Measurements from ENCODE around the gene KLHDC7A.

KLHDC7A gene

GRCh38 chr1:18511149-18511873, 30.6 kb downstream of the KLHDC7A start:
- POLR2A ChIA-PET: no interaction called here
- Histone ChIP-seq H3K36me3 (ENCODE audit: control insufficient read depth in 4 of 4, insufficient read depth in 4 of 4, low read length in 3 of 4) (no peaks in the 10 kb centered on the region), H3K27ac (ENCODE audit: insufficient read depth in 1 of 2, low read depth in 1 of 2, low read length in 2 of 2, poor library complexity in 1 of 2, severe bottlenecking in 2 of 2) (no peak overlapping the region), H3K27me3 (replicated peaks in 2 of 5; ENCODE audit: control insufficient read depth in 4 of 5, insufficient read depth in 5 of 5, low read length in 4 of 5) (peaks cover 0 to 5% (median 0%) of the 10 kb centered on the region in 5 experiments), H3K4me1 (ENCODE audit: control extremely low read depth in 1 of 4, control insufficient read depth in 4 of 4, insufficient read depth in 4 of 4, low read length in 3 of 4) (no peaks in the 10 kb centered on the region), H3K4me3 (ENCODE audit: control insufficient read depth in 1 of 7, extremely low read depth in 1 of 7, insufficient read depth in 4 of 7, low read depth in 2 of 7, low read length in 6 of 7) (no peak overlapping the region), H3K9me3 (ENCODE audit: control extremely low read depth in 1 of 5, control insufficient read depth in 4 of 5, insufficient read depth in 2 of 5, low read depth in 1 of 5, low read length in 4 of 5) (peaks cover 0 to 23% (median 6%) of the 10 kb centered on the region in 5 experiments)
- DNase-seq: no peak
- CTCF ChIA-PET: no interaction called here
- WGBS (ENCODE audit: insufficient coverage): 80% methylated on average over 2 of the region's 5 CpGs

- Histone ChIP-seq H3K27ac (ENCODE audit: insufficient read depth in 1 of 2, low read depth in 1 of 2, low read length in 2 of 2, poor library complexity in 1 of 2, severe bottlenecking in 2 of 2) (no peak overlapping the region), H3K27me3 (replicated peaks in 2 of 5; ENCODE audit: control insufficient read depth in 4 of 5, insufficient read depth in 5 of 5, low read length in 4 of 5) (peaks cover 0 to 5% (median 0%) of the 10 kb centered on the region in 5 experiments), H3K4me3 (ENCODE audit: control insufficient read depth in 1 of 7, extremely low read depth in 1 of 7, insufficient read depth in 4 of 7, low read depth in 2 of 7, low read length in 6 of 7) (no peak overlapping the region), H3K9me3 (ENCODE audit: control extremely low read depth in 1 of 5, control insufficient read depth in 4 of 5, insufficient read depth in 2 of 5, low read depth in 1 of 5, low read length in 4 of 5) (peaks cover 0 to 25% (median 6%) of the 10 kb centered on the region in 5 experiments), H3K4me1 (ENCODE audit: control extremely low read depth in 1 of 4, control insufficient read depth in 4 of 4, insufficient read depth in 4 of 4, low read length in 3 of 4) (no peaks in the 10 kb centered on the region), H3K36me3 (ENCODE audit: control insufficient read depth in 4 of 4, insufficient read depth in 4 of 4, low read length in 3 of 4) (no peaks in the 10 kb centered on the region)
- WGBS (ENCODE audit: insufficient coverage): 91% methylated on average over 5 of the region's 5 CpGs
- ChIA-PET POLR2A (no interaction called here), CTCF (no interaction called here)
- DNase-seq: no peak
Observed at GRCh38 chr1:18511874-18512150, 31.1 kb downstream of the KLHDC7A start.

GRCh38 chr1:18512883-18513282, 32.2 kb downstream of the KLHDC7A start:
- DNase-seq: no peak
- CTCF ChIA-PET: no interaction called here

GRCh38 chr1:18513995-18514394, 33.3 kb downstream of the KLHDC7A start:
- no peaks in the 10 kb centered on the region for H3K4me1 ChIP-seq (ENCODE audit: control extremely low read depth in 1 of 4, control insufficient read depth in 4 of 4, insufficient read depth in 4 of 4, low read length in 3 of 4)
- no peak for DNase-seq
- no peak overlapping the region for H3K27ac ChIP-seq (ENCODE audit: insufficient read depth in 1 of 2, low read depth in 1 of 2, low read length in 2 of 2, poor library complexity in 1 of 2, severe bottlenecking in 2 of 2)
- POLR2A ChIA-PET: no interaction called here
- H3K4me3 ChIP-seq (ENCODE audit: control insufficient read depth in 1 of 7, extremely low read depth in 1 of 7, insufficient read depth in 4 of 7, low read depth in 2 of 7, low read length in 6 of 7): no peak overlapping the region
- no peaks in the 10 kb centered on the region for H3K36me3 ChIP-seq (ENCODE audit: control insufficient read depth in 4 of 4, insufficient read depth in 4 of 4, low read length in 3 of 4)
- H3K9me3 ChIP-seq (ENCODE audit: control extremely low read depth in 1 of 5, control insufficient read depth in 4 of 5, insufficient read depth in 2 of 5, low read depth in 1 of 5, low read length in 4 of 5): peaks cover 0 to 26% (median 7%) of the 10 kb centered on the region in 5 experiments
- WGBS (ENCODE audit: insufficient coverage): no CpG with 5 or more reads among the region's 1 CpG
- H3K27me3 ChIP-seq (replicated peaks in 2 of 5; ENCODE audit: control insufficient read depth in 4 of 5, insufficient read depth in 5 of 5, low read length in 4 of 5): peaks cover 0 to 5% (median 0%) of the 10 kb centered on the region in 5 experiments
- CTCF ChIA-PET: no interaction called here

More at GRCh38 chr1:18512883-18513282, 32.2 kb downstream of the KLHDC7A start:
- WGBS (ENCODE audit: insufficient coverage): 64% methylated on average over 9 of the region's 9 CpGs
- Histone ChIP-seq H3K27me3 (replicated peaks in 2 of 5; ENCODE audit: control insufficient read depth in 4 of 5, insufficient read depth in 5 of 5, low read length in 4 of 5) (peaks cover 0 to 5% (median 0%) of the 10 kb centered on the region in 5 experiments), H3K36me3 (ENCODE audit: control insufficient read depth in 4 of 4, insufficient read depth in 4 of 4, low read length in 3 of 4) (no peaks in the 10 kb centered on the region), H3K4me3 (ENCODE audit: control insufficient read depth in 1 of 7, extremely low read depth in 1 of 7, insufficient read depth in 4 of 7, low read depth in 2 of 7, low read length in 6 of 7) (no peak overlapping the region), H3K4me1 (ENCODE audit: control extremely low read depth in 1 of 4, control insufficient read depth in 4 of 4, insufficient read depth in 4 of 4, low read length in 3 of 4) (no peaks in the 10 kb centered on the region), H3K9me3 (ENCODE audit: control extremely low read depth in 1 of 5, control insufficient read depth in 4 of 5, insufficient read depth in 2 of 5, low read depth in 1 of 5, low read length in 4 of 5) (peaks cover 0 to 25% (median 7%) of the 10 kb centered on the region in 5 experiments), H3K27ac (ENCODE audit: insufficient read depth in 1 of 2, low read depth in 1 of 2, low read length in 2 of 2, poor library complexity in 1 of 2, severe bottlenecking in 2 of 2) (no peak overlapping the region)
- POLR2A ChIA-PET: no interaction called here

- WGBS (ENCODE audit: insufficient coverage): no CpG with 5 or more reads among the region's 1 CpG
- POLR2A ChIA-PET: no interaction called here
Observed at GRCh38 chr1:18515120-18515667, 34.5 kb downstream of the KLHDC7A start.

GRCh38 chr1:18516473-18516872, 35.7 kb downstream of the KLHDC7A start:
- CTCF ChIA-PET: no interaction called here
- peaks cover 0 to 26% (median 7%) of the 10 kb centered on the region in 5 experiments for H3K9me3 ChIP-seq (ENCODE audit: control extremely low read depth in 1 of 5, control insufficient read depth in 4 of 5, insufficient read depth in 2 of 5, low read depth in 1 of 5, low read length in 4 of 5)
- H3K27me3 ChIP-seq (replicated peaks in 2 of 5; ENCODE audit: control insufficient read depth in 4 of 5, insufficient read depth in 5 of 5, low read length in 4 of 5): no peaks in the 10 kb centered on the region
- WGBS (ENCODE audit: insufficient coverage): no CpG with 5 or more reads among the region's 1 CpG
- POLR2A ChIA-PET: no interaction called here
- H3K36me3 ChIP-seq (ENCODE audit: control insufficient read depth in 4 of 4, insufficient read depth in 4 of 4, low read length in 3 of 4): no peaks in the 10 kb centered on the region
- peak in 2 of 3 donors; percentile 6 to 9 for DNase-seq
- no peak overlapping the region for H3K27ac ChIP-seq (ENCODE audit: insufficient read depth in 1 of 2, low read depth in 1 of 2, low read length in 2 of 2, poor library complexity in 1 of 2, severe bottlenecking in 2 of 2)
- no peak overlapping the region for H3K4me3 ChIP-seq (ENCODE audit: control insufficient read depth in 1 of 7, extremely low read depth in 1 of 7, insufficient read depth in 4 of 7, low read depth in 2 of 7, low read length in 6 of 7)
- no peaks in the 10 kb centered on the region for H3K4me1 ChIP-seq (ENCODE audit: control extremely low read depth in 1 of 4, control insufficient read depth in 4 of 4, insufficient read depth in 4 of 4, low read length in 3 of 4)

More at GRCh38 chr1:18515120-18515667, 34.5 kb downstream of the KLHDC7A start:
- CTCF ChIA-PET: no interaction called here
- Histone ChIP-seq H3K4me1 (ENCODE audit: control extremely low read depth in 1 of 4, control insufficient read depth in 4 of 4, insufficient read depth in 4 of 4, low read length in 3 of 4) (no peaks in the 10 kb centered on the region), H3K27ac (ENCODE audit: insufficient read depth in 1 of 2, low read depth in 1 of 2, low read length in 2 of 2, poor library complexity in 1 of 2, severe bottlenecking in 2 of 2) (no peak overlapping the region), H3K4me3 (ENCODE audit: control insufficient read depth in 1 of 7, extremely low read depth in 1 of 7, insufficient read depth in 4 of 7, low read depth in 2 of 7, low read length in 6 of 7) (no peak overlapping the region), H3K27me3 (replicated peaks in 2 of 5; ENCODE audit: control insufficient read depth in 4 of 5, insufficient read depth in 5 of 5, low read length in 4 of 5) (peaks cover 0 to 5% (median 0%) of the 10 kb centered on the region in 5 experiments), H3K36me3 (ENCODE audit: control insufficient read depth in 4 of 4, insufficient read depth in 4 of 4, low read length in 3 of 4) (no peaks in the 10 kb centered on the region), H3K9me3 (ENCODE audit: control extremely low read depth in 1 of 5, control insufficient read depth in 4 of 5, insufficient read depth in 2 of 5, low read depth in 1 of 5, low read length in 4 of 5) (peaks cover 0 to 26% (median 7%) of the 10 kb centered on the region in 5 experiments)
- DNase-seq: no peak

- POLR2A ChIA-PET: no interaction called here
- H3K27ac ChIP-seq (ENCODE audit: insufficient read depth in 1 of 2, low read depth in 1 of 2, low read length in 2 of 2, poor library complexity in 1 of 2, severe bottlenecking in 2 of 2): no peak overlapping the region
- H3K27me3 ChIP-seq (replicated peaks in 2 of 5; ENCODE audit: control insufficient read depth in 4 of 5, insufficient read depth in 5 of 5, low read length in 4 of 5): peaks cover 0 to 11% (median 2%) of the 10 kb centered on the region in 5 experiments
- H3K9me3 ChIP-seq (ENCODE audit: control extremely low read depth in 1 of 5, control insufficient read depth in 4 of 5, insufficient read depth in 2 of 5, low read depth in 1 of 5, low read length in 4 of 5): no peaks in the 10 kb centered on the region
- WGBS (ENCODE audit: insufficient coverage): 93% methylated on average over 5 of the region's 6 CpGs
- no peak for DNase-seq
- CTCF ChIA-PET: no interaction called here
- peaks cover 0 to 3% (median 0%) of the 10 kb centered on the region in 4 experiments for H3K4me1 ChIP-seq (ENCODE audit: control extremely low read depth in 1 of 4, control insufficient read depth in 4 of 4, insufficient read depth in 4 of 4, low read length in 3 of 4)
- H3K36me3 ChIP-seq (ENCODE audit: control insufficient read depth in 4 of 4, insufficient read depth in 4 of 4, low read length in 3 of 4): no peaks in the 10 kb centered on the region
- H3K4me3 ChIP-seq (ENCODE audit: control insufficient read depth in 1 of 7, extremely low read depth in 1 of 7, insufficient read depth in 4 of 7, low read depth in 2 of 7, low read length in 6 of 7): no peak overlapping the region
Observed at GRCh38 chr1:18526436-18527275, 45.9 kb downstream of the KLHDC7A start.
